Panc1 (cell line): ENCODE data around the gene ERICH4.

Experiments
- SIN3A ChIP-seq: IDR thresholded peaks from 2 replicates; pipeline ENCODE4 v1.6.1; 2012; ENCODE audit warnings: low read depth, mild to moderate bottlenecking, low read length, moderate library complexity, borderline replicate concordance; ENCODE audit not compliant: insufficient read depth
- TF ChIP-seq, protein P1 (sequence below): fragments of 450-650 bp; IDR thresholded peaks from 2 replicates; pipeline ENCODE4 v1.5.1; 2017; ENCODE audit warnings: mild to moderate bottlenecking
- TF ChIP-seq, protein P2 (sequence below), 2 experiments: IDR thresholded peaks; 2 replicates each; pipeline ENCODE4 v1.6.1; 2011 to 2012; ENCODE audit warnings: low read depth in 2 of 2, control low read depth in 1 of 2, low read length in 1 of 2, mild to moderate bottlenecking in 1 of 2, moderate library complexity in 1 of 2; ENCODE audit not compliant: insufficient read depth in 1 of 2

DNA sequence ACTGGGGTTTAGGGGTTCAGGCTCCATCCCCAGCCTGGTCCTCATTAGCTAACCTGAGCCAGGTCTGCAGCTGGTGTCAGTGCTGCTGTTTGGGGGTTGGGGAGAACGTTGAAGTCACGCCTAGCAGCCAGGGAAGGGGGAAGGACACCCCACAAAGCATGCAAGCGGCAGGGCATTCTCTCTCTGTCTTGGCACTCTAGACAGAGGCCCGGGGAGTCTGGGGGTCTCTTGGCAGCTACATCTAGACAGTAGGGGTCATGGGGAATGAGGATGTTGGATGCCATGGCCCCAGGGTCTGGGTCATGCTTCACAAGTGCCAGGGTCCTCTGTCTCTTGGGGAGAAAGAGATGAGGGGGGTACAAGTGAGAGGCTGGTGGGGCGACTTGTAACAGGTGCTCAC is 2.6 kb downstream of the ERICH4 start:
- TF ChIP-seq, protein P1, sequence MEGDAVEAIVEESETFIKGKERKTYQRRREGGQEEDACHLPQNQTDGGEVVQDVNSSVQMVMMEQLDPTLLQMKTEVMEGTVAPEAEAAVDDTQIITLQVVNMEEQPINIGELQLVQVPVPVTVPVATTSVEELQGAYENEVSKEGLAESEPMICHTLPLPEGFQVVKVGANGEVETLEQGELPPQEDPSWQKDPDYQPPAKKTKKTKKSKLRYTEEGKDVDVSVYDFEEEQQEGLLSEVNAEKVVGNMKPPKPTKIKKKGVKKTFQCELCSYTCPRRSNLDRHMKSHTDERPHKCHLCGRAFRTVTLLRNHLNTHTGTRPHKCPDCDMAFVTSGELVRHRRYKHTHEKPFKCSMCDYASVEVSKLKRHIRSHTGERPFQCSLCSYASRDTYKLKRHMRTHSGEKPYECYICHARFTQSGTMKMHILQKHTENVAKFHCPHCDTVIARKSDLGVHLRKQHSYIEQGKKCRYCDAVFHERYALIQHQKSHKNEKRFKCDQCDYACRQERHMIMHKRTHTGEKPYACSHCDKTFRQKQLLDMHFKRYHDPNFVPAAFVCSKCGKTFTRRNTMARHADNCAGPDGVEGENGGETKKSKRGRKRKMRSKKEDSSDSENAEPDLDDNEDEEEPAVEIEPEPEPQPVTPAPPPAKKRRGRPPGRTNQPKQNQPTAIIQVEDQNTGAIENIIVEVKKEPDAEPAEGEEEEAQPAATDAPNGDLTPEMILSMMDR = no peak
- TF ChIP-seq, protein P2, sequence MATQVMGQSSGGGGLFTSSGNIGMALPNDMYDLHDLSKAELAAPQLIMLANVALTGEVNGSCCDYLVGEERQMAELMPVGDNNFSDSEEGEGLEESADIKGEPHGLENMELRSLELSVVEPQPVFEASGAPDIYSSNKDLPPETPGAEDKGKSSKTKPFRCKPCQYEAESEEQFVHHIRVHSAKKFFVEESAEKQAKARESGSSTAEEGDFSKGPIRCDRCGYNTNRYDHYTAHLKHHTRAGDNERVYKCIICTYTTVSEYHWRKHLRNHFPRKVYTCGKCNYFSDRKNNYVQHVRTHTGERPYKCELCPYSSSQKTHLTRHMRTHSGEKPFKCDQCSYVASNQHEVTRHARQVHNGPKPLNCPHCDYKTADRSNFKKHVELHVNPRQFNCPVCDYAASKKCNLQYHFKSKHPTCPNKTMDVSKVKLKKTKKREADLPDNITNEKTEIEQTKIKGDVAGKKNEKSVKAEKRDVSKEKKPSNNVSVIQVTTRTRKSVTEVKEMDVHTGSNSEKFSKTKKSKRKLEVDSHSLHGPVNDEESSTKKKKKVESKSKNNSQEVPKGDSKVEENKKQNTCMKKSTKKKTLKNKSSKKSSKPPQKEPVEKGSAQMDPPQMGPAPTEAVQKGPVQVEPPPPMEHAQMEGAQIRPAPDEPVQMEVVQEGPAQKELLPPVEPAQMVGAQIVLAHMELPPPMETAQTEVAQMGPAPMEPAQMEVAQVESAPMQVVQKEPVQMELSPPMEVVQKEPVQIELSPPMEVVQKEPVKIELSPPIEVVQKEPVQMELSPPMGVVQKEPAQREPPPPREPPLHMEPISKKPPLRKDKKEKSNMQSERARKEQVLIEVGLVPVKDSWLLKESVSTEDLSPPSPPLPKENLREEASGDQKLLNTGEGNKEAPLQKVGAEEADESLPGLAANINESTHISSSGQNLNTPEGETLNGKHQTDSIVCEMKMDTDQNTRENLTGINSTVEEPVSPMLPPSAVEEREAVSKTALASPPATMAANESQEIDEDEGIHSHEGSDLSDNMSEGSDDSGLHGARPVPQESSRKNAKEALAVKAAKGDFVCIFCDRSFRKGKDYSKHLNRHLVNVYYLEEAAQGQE (IDR thresholded peaks at IDR 0.05; ENCODE audit: insufficient read depth in 1 of 2, low read depth in 2 of 2, low read length in 1 of 2) = no peak
- TF ChIP-seq SIN3A = no peak
